GM18861 (cell line): ENCODE results near the gene RNF220.
"Not testable (repeated sequence)": the region's sequence is repeated elsewhere in the genome, so short reads cannot be mapped to it uniquely, and the experiment has no call there.

Experiments used
- ATAC-seq: cut with Tn5 transposase; IDR thresholded peaks from one replicate; pipeline ENCODE4 v1.9.1; 2021; ENCODE audit not compliant: unreplicated experiment

The RNF220 gene

DNA sequence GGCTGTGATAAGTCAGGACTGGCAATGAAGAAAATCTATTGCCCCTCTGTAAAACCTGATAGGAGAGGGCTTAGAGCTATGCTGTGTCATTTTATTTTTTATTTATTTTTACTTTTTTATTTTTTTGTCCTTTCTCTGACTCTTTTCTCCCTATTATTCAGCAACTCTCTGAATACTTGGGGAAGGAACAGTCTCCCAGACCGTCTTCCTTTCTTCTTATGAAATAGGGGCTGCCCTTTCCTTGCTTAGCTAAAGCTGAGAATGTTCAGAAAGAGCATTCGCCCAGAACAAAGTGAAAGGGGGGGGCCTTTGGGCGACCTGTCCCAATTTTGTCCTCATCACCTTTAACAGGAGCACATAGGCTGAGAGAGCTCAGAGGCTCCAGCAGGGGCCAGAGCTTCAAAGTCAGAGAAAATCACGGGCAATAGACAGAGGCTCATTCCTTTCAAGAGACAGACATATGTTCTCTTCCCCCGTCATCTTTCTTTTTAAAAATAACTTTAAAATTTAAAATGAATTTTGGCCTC, 80.9 kb downstream of the RNF220 start:
- ATAC-seq, result no peak

DNA sequence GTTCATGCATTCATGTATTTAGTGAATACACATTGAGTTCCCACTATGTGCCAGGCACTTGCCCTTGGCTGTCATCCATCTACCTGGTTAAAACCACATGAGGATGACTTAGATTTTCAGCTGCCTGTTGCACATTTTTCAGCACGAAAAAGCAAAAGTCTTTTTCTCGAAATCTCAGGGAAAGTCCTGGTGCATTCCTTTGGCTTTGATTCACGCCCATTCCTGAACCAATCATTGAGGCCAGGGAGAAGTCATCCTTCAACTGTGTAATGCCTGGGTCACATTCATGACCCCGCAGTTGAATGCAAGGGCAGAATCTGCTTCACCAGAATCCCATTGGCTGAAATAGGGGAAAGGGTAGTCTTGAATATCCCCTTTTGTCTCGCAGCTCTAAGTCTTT, 84.4 kb downstream of the RNF220 start:
- ATAC-seq, result no peak

DNA sequence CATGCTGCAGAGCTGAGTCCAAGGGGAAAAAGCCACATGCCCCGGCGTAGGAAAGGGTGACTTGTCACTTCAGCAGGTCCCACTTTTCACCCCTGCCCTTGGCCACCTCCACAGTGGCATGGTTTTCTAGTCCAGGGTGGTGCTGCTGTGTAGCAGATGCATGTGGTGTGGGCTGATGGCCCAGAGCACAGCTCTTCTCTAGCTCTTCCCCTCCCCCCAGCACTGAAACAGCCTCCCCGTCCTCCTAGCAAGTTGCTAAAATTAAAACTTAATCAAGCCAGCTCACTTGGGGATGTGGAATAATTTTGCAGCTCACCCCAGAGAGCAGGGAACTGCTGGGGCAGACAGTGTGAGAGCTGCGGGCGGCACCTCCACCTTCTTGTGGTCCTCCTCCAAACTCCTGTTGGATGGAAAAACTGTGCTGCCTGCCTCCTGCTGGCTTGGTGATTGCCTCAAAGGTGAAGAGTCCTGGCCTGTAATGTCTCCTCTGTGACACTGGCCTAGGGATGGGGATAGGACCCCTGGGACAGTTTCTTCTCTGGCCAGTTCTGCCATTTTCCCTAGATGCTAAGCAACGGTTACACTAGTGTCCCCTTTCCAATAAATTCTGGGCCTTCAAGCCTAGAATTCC, 91.6 kb downstream of the RNF220 start:
- no peak for ATAC-seq

DNA sequence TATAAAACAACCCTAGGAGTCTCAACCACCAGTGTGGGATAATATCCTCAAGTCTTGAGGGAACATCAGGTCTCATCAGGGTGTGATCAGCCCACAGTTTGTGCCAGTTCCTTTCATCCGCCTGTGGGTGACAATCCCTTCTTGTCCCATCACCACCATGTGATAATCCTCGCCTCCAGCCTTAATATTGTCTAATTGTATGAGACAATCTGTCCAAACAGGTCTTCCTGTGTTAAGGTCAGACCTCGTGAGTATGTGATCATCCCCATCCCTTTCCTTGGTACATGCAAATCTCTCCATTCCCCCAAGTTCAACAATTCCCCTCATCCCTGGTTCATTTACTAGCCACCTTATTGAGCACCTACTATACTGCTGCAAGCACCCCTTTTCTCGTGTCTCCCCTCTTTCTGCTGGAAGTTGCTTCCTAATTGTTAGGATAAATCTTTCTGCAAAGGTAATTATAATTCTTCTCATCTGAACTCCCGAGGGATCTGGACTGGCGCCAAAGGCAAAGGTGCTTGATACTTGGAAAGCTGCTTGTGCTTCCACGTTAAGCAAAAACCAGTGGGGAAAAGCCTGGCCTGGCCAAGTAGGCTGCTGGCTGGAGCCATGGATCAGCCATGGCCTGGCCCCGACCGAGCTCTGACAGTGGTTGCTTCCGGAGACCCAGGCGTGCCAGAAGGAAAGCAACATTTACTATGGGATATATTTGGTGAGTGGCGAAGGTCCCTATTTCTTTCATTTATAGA, 92.5 kb downstream of the RNF220 start:
- ATAC-seq, result no peak

DNA sequence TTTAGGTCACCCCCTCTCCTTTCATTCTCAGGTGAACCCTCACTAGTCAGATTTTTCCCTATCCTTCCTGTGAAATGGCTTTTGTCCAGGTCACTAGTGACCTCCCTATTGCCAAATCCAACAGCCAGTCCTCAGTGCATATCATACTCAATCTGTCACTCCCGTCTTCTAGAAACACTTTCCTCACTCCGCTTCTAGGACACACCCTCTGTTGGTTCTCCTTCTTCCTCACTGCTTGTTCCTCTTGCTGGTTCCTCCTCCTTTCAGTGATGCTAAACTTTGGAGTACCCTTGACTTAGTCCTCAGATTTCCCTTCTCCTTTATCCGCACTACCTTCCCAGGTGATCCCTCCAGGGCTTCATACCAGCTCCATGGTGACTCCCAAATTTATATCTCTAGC, 94.3 kb downstream of the RNF220 start:
- no peak for ATAC-seq

DNA sequence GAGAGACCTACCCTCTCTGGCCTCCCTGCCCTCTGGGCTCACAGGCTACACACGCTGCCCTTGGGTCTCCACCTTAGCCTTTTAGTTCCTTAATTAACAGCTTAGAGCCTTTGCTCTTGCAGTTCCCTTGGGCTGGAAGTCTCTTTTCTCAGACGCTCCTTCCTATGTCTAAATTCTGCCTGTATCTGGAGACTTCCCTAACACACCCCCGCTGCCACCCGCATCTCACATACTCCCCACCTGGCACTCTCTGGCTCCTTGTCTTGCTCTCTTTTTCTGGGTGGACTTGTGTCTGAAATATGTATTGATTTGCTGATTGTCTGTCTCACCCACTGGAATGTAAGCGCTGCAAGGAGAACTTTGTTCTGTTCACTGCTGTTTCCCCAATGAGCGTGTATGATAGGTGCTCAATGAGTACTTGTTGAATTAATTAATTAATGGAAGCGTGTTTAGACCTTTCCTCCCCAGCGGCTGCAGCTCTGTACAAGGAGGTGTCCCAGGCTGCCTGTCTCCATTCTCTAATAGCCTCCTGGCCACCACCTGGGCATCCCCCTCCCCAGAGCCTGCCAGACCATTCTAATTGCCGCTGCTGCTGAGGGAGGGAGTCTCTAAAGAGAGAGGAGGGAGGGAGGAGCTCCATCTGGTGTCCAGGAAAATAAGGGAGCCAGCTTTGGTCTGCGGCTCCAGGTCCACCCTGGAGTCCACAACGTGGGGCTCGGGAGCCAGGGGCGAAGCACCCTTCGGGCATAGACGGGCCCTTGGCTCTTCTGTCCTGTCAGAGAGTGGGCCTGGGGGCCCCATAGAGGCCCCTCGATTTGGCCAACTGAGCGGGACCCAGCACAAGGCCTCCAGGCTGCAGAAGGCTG, 95.4 kb downstream of the RNF220 start:
- no peak for ATAC-seq

DNA sequence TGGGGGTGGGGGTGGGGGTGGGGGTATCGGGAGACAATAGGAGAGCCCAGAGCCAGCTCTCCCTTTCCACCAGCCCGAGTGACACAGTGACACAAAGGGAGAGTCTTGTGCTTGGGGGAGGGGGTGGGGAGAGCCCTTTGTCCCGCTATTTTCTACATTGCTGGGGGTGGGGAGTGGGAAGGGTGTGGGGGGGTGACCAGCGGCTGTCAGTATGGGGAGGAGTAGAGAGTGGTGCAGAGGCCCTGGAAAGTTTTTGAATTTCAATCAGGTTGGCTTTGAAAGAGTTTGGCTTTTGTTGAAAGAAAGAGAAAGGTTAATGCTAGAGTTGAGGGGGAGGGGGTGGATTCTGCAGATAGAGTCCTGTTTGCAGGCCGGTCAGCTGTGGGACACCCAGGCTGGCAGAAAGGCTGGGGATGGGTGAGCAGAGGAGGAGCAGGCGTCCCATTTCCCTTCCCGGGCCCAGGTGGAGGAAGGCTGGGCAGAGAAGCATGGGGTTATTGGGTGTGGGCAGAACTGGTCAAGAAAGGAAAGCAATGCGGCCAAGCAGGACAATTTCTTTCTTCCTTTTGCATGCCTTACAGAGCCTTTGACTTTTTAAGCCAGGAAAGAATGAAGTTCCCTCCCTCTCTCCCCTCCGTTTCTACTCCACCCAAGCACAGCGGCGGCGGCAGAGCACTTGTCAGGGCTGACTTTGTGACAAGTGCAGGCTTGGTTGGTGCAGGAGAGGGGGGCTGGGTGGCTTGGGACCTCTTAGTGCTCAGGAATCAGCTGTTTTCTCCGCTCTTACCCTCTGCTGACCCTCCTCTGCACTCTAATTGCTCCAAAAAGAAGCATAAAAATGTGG, 96.2 kb downstream of the RNF220 start:
- no peak for ATAC-seq

DNA sequence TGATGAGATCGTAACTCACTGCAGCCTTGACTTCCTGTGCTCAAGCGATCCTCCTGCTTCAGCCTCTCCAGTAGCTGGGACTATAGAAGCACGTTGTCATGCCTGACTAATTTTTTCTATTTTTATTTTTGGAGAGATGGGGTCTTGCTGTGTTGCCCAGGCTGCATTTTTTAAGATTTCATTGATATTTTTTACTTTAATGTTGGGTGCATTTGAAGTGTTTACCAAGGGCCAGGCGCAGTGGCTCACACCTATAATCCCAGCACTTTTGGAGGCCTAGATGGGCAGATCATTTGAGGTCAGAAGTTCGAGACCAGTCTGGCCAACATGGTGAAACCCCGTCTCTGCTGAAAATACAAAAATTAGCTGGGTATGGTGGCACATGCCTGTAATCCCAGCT, 97.8 kb downstream of the RNF220 start:
- ATAC-seq, result not testable (repeated sequence)

DNA sequence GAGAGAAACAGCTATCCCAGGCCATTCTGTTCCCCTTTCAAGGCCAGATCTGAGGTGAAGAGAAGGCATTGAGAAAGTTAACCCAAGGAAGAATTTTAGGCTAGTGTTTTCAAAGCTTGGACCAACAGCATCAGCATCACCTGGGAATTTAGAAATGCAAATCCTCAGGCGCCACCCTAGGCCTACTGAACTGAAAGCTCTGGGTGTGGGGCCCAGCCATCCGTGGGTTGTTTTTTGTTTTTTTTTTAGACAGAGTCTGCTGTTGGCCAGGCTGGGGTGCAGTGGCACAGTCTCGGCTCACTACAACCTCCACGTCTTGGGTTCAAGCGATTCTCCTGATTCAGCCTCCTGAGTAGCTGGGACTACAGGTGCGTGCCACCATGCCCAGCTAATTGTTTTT, 98.6 kb downstream of the RNF220 start:
- ATAC-seq, result no peak

DNA sequence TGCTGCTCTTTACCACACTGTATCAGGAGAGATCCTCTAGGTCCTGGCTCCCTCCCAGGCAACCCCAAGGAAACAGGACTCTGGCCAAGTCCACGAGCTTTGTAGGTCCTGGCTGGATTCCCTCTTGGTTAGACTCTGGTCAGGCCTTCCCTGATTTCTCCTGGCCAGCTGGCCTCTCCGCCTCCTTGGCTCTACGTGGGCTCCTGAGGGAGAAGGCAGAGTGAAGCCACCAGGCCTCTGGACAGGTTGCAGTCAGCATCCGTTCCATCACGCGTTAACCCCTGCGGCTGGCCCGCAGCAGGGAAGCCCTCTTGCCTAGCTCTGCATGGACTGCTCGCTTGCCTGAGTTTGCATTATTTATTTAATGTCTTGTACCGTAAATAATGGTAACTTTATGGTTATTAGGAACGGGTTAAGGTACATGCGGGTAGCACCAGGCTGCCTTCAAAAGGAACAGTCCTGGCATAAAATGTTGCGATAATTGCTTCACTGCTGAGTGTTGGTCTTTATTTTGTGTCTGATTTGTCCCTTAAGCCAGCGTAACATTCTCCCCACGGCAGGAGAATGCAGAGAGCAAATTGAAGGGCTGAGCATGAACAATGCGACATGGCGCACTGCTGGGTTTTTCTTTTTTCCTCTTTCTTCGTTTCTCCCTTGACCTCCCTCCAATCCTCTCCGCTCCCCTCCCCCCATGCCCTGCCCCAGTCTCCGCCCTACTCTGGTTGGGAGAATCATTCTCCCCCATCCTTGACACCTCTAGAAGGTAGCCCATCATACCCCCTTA, 100.3 kb downstream of the RNF220 start:
- no peak for ATAC-seq

DNA sequence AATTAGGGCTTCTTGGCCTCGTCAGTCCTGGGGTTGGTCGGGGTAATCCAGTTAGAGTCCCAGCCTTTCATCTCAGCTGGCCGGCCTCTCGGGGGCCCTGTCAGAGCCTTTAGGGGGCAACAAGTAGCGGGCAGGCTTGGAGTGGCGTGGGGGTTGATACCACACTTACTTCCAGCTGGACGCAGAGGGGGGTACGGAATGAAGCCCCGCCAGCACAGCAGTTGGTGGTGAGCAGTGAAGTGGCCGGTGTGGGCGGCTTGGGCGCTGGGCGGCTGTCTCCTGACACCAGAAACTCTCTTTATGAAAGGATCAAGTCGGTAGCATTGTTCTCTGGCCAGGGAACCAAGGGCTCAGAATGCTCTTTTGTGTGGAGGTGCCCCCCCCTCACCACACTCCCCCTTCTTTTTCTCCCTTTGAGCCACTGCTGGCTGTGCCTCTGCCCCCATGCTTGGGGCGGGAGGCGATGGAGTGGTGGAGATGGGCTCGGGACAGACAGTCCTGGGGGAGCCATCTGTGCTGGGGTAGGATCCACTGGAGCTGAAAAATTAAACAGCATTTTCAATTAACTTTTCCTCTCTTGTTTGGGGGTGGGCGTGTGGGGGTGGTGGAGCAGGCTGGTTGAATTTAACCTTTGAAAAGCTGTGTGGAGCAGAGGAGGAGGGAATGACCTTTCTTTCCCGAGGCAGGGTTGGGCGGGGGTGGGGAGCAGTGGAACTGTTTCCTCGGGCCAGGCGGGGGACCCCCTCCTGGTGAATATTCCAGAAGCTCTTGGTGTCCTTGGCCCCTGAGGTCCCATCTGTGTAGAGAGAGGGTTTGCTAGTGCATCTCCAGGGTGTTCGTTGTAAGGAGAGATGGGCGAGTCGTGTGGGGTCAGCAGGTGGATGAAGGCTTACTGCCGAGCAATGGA, 102.7 kb downstream of the RNF220 start:
- no peak for ATAC-seq

DNA sequence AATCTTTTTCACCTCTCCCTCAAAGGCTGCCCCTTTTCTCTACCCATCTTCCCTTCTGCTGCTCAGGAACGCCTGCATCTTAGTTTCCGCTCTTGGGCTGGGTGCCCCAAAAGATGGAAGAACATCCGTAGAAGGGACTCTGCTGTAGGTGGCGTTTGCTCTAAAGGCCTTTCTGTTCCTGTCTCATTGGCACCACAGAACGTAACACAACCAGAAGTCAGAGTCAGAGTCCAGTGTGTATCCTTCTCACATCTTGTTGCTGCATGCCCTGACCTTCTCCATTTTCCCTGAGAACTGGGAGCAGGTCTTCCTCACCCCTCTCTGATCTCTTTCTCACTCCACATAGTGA, 103.3 kb downstream of the RNF220 start:
- ATAC-seq, result no peak

DNA sequence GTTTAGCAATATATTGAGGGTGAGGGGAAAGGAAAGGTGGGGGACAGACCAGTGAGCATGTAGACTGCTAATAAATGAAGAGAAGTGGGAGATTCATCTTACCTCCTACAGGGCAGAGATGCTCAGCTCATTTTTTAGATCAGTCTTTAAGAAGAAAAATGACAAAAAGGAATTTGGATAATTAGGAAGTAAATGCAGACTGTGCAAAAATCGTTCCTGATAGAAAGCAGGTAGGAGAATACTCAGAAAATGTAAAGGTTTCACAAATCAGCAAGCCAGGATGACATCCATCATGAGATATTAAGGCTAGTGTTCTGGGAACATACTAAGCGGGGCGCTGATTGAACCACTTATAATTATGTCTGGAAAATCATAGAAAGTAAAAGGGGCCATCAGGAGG, 106.3 kb downstream of the RNF220 start:
- ATAC-seq, result no peak

DNA sequence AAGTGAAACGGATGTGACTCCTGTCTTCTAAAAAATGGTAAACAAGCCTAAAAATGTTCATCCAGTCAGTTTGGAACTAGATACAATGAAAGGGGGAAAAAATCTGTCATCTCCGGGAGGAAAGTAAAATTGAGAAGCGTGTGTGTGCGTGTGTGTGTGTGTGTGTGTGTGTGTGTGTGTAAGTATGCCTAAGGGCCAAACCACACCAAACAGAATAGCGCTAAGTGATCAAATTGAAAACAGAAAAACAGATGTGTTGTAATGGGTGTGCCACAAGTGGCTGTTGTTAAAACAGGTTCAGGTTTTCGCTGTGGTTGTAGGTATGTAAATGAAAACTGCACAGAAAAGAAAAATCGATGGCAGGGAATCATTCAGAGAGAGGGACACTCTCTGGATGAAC, 106.7 kb downstream of the RNF220 start:
- no peak for ATAC-seq

DNA sequence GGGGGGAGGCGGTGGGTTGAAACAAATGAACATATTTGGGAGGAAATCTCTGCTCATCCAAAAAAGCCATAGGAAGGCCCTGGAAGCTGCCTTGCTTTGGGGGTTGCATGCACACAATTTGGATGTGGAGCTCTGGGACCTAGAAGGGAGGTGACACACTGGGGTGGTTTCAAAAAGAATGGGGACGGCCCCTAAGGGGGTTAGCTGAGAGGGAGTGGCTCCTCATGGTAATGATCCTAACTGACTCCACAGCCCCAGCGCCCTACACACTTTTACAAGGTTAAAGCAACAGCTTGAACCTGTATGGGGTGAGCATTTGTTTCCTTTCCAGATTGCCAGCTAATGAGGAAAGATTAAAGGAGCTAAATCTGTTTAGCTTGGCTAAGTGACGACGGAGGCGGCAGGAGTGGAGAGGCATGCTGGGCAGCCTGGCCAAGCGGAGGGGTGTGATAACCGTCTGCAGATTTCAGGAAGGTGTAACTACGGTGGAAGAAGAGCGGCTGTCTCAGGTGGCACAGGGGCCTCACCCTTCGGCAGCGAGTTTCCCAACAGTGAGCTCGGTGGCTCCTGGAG, 107.3 kb downstream of the RNF220 start:
- ATAC-seq, result no peak

DNA sequence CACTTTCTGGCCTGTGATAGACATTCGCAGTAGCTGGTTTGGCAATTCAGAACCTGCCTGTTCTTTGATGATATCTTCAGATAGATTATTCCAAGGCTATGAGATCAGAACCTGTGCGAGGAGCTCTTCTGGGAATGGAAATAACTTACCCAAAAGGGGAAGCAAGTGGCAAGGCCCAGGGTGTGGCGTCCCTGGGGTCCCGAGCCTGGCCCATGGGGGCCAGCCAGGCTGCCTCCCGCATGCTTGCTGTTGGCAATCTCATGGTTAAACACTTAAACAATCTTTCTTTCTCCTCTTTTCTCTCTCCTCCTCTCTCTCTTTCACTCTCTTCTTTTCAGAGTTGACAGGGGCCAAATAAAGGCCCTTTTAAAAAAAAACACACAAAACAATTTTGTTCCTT, 108.1 kb downstream of the RNF220 start:
- ATAC-seq, result no peak

DNA sequence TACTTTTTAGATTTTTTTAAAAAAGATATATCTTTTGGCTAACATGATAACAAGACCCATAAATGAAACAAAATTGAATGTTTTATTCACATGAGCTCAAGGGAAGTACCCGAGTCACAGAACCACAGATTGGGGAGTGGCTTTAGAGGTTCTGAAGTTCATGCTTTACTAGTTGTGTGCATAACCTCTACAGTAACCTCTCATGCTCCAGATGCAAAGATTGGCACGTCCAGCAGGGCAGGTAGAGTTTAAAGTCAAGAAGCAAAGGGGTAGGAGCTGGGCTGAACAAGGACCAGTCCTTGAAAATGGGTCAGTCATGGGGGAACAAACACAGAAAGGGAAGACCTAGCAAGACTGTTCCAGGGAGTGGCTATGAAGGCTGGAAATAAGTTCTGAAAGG, 109.6 kb downstream of the RNF220 start:
- no peak for ATAC-seq

DNA sequence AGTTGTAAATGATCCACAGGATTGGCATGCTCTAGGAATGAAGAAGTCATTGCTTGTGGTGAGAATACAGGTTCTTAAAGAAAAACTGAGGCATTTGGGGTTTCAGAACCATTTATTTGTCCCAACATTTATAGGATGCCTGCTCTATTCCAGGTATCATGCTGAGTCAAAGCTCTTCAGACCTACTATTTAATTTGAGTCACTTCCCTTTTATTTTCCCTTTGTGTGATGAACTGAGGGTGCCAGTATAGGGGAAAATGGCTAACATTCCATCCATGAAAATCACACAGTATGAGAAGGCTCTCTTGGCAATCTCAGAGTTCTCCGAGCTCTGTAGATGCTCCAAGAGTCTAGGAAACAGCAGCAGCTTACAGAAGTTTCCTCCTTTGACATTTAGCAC, 110.4 kb downstream of the RNF220 start:
- ATAC-seq, result no peak
